Measurements from ENCODE around the gene MAN1C1. TPM values are rescaled to one million over a fixed set of nuclear protein-coding genes. Genes with fewer than 3 reads are reported as not detected.
A peak's percentile ranks its signal among the peaks of the same experiment; 100 is the strongest.

MAN1C1 gene
- total and polyA plus RNA-seq, 4 donors, result 2.8 to 32.2 (median 14.5) TPM

DNA sequence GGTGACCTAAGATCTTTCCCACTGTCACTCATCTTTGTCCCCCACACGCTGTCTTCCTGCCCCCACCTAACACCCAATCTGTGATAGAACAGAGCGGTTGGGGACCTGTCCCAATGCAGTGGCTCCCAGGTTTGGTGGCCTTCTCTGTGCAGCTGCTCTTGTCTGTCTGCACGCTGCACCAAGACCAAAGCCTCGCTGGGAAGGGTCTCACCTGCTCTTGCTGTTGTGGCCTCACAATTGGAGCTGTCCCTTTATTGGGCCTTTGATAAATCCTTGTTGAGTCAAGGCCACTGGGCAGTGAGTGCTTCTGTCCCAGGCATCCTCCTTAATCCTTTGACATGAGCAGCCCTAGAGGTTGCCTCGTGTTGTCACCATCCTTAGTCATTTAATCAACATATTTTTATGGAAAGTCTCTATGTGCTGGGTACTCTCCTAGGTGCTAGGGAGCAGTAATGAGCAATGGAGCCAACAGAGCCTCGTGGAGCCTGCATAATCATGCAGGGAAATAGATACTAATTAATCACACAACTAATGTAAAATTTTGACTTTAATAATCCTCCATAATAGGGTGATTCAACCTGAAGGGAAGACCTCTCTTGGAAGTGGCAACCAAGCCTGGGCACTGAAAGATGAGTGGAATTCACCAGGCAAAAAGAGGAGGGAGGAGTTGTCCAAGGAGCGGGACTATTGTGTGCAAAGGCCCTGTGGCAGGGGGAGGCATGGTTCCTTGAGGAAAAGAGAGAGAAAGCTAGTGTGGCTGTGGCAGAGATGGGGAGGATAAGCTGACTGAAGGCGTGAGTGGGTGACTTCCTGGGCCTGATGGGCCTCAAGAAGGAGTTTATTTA lies 57.6 kb downstream of the MAN1C1 start:
- no peak overlapping the region for H3K4me3 ChIP-seq (ENCODE audit: low read length in 2 of 2)
- H3K27me3 ChIP-seq (ENCODE audit: control insufficient read depth in 1 of 2, insufficient read depth in 2 of 2, low read length in 1 of 2), result no peaks in the 10 kb centered on the region
- WGBS, 2 donors, result 95 to 97% methylated on average over 8 of the region's 8 CpGs
- no peaks in the 10 kb centered on the region for H3K9me3 ChIP-seq (ENCODE audit: control insufficient read depth, low read length)
- no peak overlapping the region for H3K27ac ChIP-seq (ENCODE audit: low read depth in 1 of 2, low read length in 2 of 2)
- ATAC-seq (ENCODE audit: low FRiP score), result no peak
- H3K36me3 ChIP-seq (ENCODE audit: control insufficient read depth in 1 of 2, insufficient read depth in 2 of 2, low read length in 1 of 2), result no peaks in the 10 kb centered on the region
- peak in 1 of 2 donors; percentile 52 for DNase-seq
- intact Hi-C loops (cut with DNase I), result no loop called here
- H3K4me1 ChIP-seq (ENCODE audit: control insufficient read depth in 1 of 2, insufficient read depth in 2 of 2, low read length in 2 of 2), result no peaks in the 10 kb centered on the region

DNA sequence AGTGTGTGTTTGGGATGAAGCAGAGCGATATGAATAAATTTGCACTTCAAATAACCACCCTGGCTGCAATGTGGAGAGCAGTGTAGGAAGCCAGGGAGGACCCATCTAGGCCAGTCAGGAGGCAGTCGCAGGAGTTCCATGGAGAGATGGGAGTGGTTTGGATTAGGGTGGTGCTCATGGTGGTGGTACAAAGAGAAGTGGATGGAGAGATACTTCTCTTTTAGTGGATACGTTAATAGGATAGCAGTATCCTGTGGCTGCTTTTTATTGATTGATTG lies 58.2 kb downstream of the MAN1C1 start:
- no peaks in the 10 kb centered on the region for H3K4me1 ChIP-seq (ENCODE audit: control insufficient read depth in 1 of 2, insufficient read depth in 2 of 2, low read length in 2 of 2)
- no peak overlapping the region for H3K4me3 ChIP-seq (ENCODE audit: low read length in 2 of 2)
- no peak for ATAC-seq (ENCODE audit: low FRiP score)
- no peak overlapping the region for H3K27ac ChIP-seq (ENCODE audit: low read depth in 1 of 2, low read length in 2 of 2)
- intact Hi-C loops (cut with DNase I), result no loop called here
- no peaks in the 10 kb centered on the region for H3K9me3 ChIP-seq (ENCODE audit: control insufficient read depth, low read length)
- DNase-seq, result no peak
- 95 to 98% methylated on average over 3 of the region's 3 CpGs for whole genome bisulfite sequencing, 2 donors
- H3K27me3 ChIP-seq (ENCODE audit: control insufficient read depth in 1 of 2, insufficient read depth in 2 of 2, low read length in 1 of 2), result no peaks in the 10 kb centered on the region
- no peaks in the 10 kb centered on the region for H3K36me3 ChIP-seq (ENCODE audit: control insufficient read depth in 1 of 2, insufficient read depth in 2 of 2, low read length in 1 of 2)

DNA sequence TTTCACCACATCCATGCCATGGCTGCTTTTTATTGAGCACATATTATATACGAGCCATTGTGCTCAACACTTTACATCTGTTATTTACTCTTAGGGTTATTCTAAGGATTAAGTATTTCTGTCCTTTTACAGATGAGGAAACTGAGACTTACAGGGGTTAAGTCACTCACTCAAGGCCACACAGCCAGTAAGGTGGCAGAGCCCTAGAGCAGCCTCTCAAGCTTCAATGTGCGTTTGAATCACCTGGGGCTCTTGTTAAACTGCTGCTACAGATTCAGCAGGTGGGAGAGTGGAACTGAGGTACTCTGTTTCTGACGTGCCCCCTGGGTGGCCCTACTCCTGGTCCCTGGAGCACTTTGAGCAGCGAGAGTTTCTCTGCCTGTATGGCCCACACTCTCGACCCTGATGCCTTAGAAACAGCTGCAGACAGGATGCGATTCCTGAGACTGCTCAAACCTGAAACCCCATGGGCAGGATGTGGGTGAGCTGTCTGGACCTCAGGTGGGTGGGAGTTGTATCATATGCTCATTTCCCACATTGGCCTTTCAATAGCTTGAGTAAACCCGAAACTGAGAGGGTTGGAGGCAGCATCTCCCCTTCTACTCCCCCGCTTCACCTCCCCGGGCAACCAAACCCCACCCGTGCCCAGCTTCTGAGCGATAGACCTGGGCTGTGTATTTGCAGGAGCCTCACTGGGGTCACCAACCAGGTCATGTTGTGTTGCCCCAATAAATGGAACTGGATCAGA lies 59.3 kb downstream of the MAN1C1 start:
- no peaks in the 10 kb centered on the region for H3K4me1 ChIP-seq (ENCODE audit: control insufficient read depth in 1 of 2, insufficient read depth in 2 of 2, low read length in 2 of 2)
- 85 to 96% methylated on average over 11 of the region's 11 CpGs for WGBS, 2 donors
- no peaks in the 10 kb centered on the region for H3K27me3 ChIP-seq (ENCODE audit: control insufficient read depth in 1 of 2, insufficient read depth in 2 of 2, low read length in 1 of 2)

DNA sequence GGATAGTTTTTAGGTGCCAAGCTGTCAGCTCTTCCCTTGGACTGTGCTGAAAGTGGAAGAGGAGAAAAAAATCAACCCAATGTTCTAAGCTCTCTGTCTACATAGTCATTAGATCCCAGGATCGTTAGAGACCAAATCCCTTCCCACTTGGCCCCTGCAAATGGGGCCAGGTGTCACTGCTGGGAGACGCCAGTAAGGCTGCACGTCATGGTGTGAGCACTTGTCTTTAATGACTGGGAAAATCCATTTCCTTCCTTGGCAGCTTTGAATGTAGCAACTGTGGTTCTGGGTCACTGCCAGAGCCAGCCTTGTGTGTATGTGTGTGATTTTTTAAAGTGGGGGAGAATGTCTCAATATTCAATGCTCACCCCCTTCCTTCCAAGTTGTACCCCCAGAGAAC lies 59.9 kb downstream of the MAN1C1 start:
- ATAC-seq (ENCODE audit: low FRiP score), result peak; percentile 21
- H3K27ac ChIP-seq (ENCODE audit: low read depth in 1 of 2, low read length in 2 of 2), result no peak overlapping the region
- intact Hi-C loops (cut with DNase I), result no loop called here
- WGBS, 2 donors, result 13 to 32% methylated on average over 3 of the region's 3 CpGs
- no peaks in the 10 kb centered on the region for H3K36me3 ChIP-seq (ENCODE audit: control insufficient read depth in 1 of 2, insufficient read depth in 2 of 2, low read length in 1 of 2)
- no peaks in the 10 kb centered on the region for H3K9me3 ChIP-seq (ENCODE audit: control insufficient read depth, low read length)
- H3K27me3 ChIP-seq (ENCODE audit: control insufficient read depth in 1 of 2, insufficient read depth in 2 of 2, low read length in 1 of 2), result no peaks in the 10 kb centered on the region
- H3K4me3 ChIP-seq (ENCODE audit: low read length in 2 of 2), result no peak overlapping the region
- no peaks in the 10 kb centered on the region for H3K4me1 ChIP-seq (ENCODE audit: control insufficient read depth in 1 of 2, insufficient read depth in 2 of 2, low read length in 2 of 2)
- peak in 1 of 2 donors; percentile 47 for DNase-seq

More for the DNA sequence above, 59.3 kb downstream of the MAN1C1 start:
- intact Hi-C loops (cut with DNase I), result no loop called here
- DNase-seq (peak in 1 of 2 donors; percentile 37), ATAC-seq (ENCODE audit: low FRiP score) (no peak)
- H3K4me3 ChIP-seq (ENCODE audit: low read length in 2 of 2), result no peak overlapping the region
- H3K36me3 ChIP-seq (ENCODE audit: control insufficient read depth in 1 of 2, insufficient read depth in 2 of 2, low read length in 1 of 2), result no peaks in the 10 kb centered on the region
- no peaks in the 10 kb centered on the region for H3K9me3 ChIP-seq (ENCODE audit: control insufficient read depth, low read length)
- H3K27ac ChIP-seq (ENCODE audit: low read depth in 1 of 2, low read length in 2 of 2), result no peak overlapping the region

DNA sequence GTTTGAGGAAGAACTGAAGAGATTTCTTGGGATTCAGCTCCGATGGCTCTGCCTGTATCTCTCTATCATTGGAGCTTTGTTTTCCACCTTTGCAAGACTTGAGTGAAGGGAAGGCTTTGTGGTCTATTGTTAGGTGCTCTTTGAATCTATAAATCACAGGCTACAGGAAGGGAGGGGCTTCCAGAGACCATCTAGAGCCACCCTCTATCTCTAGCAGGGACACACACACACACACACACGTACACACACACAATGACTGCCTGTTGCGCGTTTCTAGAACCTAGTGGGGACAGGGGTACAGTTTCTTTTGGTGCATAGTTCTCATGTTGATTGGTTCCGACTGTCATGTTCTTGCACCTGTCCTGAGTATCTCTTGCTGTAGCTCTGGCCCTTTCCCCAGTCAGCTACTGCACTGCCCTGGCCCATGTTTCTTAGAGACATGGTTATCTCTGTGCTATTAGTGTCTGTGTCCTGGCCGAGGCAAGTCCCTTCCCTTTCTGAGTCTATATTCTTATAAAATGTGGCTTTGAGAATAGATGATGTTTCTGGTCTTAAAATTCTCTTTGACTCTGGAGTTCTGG lies 60.7 kb downstream of the MAN1C1 start:
- no peak overlapping the region for H3K4me3 ChIP-seq (ENCODE audit: low read length in 2 of 2)
- H3K4me1 ChIP-seq (ENCODE audit: control insufficient read depth in 1 of 2, insufficient read depth in 2 of 2, low read length in 2 of 2), result no peaks in the 10 kb centered on the region
- no peak for DNase-seq
- no peak overlapping the region for H3K27ac ChIP-seq (ENCODE audit: low read depth in 1 of 2, low read length in 2 of 2)
- H3K36me3 ChIP-seq (ENCODE audit: control insufficient read depth in 1 of 2, insufficient read depth in 2 of 2, low read length in 1 of 2), result no peaks in the 10 kb centered on the region
- no peaks in the 10 kb centered on the region for H3K9me3 ChIP-seq (ENCODE audit: control insufficient read depth, low read length)
- WGBS, 2 donors, result 96% methylated on average over 6 of the region's 6 CpGs
- no peaks in the 10 kb centered on the region for H3K27me3 ChIP-seq (ENCODE audit: control insufficient read depth in 1 of 2, insufficient read depth in 2 of 2, low read length in 1 of 2)
- intact Hi-C loops (cut with DNase I), result no loop called here
- no peak for ATAC-seq (ENCODE audit: low FRiP score)

DNA sequence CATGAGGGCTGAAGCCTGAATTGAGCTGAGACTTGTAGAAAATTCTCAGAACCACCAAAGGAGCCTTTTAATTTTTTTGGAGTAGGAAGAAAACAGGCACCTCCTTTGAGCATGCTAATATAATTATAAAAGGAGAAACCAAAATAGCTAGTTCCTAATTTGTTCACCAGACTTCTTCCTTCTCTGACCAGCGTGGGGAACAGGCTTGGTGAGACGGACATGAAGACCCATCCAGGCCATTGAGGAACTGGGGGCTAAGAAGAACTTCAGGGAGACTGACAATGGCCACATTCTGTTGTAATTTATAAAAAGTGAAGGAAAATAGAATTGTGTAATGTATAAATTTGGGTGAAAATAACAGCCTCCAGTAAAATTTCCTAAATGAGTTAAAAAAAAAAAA lies 62.6 kb downstream of the MAN1C1 start:
- intact Hi-C loops (cut with DNase I), result no loop called here
- Histone ChIP-seq H3K4me1 (ENCODE audit: control insufficient read depth in 1 of 2, insufficient read depth in 2 of 2, low read length in 2 of 2) (no peaks in the 10 kb centered on the region), H3K27ac (ENCODE audit: low read depth in 1 of 2, low read length in 2 of 2) (no peak overlapping the region), H3K9me3 (ENCODE audit: control insufficient read depth, low read length) (no peaks in the 10 kb centered on the region), H3K36me3 (ENCODE audit: control insufficient read depth in 1 of 2, insufficient read depth in 2 of 2, low read length in 1 of 2) (no peaks in the 10 kb centered on the region), H3K4me3 (ENCODE audit: low read length in 2 of 2) (no peak overlapping the region), H3K27me3 (ENCODE audit: control insufficient read depth in 1 of 2, insufficient read depth in 2 of 2, low read length in 1 of 2) (no peaks in the 10 kb centered on the region)
- no peak for ATAC-seq (ENCODE audit: low FRiP score)
- DNase-seq, result peak in 1 of 2 donors; percentile 28
- WGBS, 2 donors, result 93 to 97% methylated on average over 2 of the region's 2 CpGs

DNA sequence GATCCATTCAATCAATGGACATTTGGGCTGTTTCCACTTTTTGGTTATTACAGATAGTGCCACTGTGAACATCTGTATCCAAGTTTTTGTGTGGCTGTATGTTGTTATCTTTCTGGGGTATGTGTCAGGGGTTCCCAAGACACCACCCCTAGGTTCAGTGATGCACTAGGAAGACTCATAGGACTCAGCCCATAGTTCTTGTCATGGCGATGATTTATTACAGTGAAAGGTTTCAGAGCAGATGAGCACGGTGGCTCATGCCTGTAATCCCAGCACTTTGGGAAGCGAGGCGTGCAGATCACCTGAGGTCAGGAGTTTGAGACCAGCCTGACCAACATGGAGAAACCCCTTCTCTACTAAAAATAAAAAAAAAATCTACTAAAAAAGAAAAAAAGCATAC lies 64.1 kb downstream of the MAN1C1 start:
- DNase-seq (no peak), ATAC-seq (ENCODE audit: low FRiP score) (no peak)
- Histone ChIP-seq H3K36me3 (ENCODE audit: control insufficient read depth in 1 of 2, insufficient read depth in 2 of 2, low read length in 1 of 2) (no peaks in the 10 kb centered on the region), H3K9me3 (ENCODE audit: control insufficient read depth, low read length) (no peaks in the 10 kb centered on the region), H3K4me1 (ENCODE audit: control insufficient read depth in 1 of 2, insufficient read depth in 2 of 2, low read length in 2 of 2) (no peaks in the 10 kb centered on the region), H3K27me3 (ENCODE audit: control insufficient read depth in 1 of 2, insufficient read depth in 2 of 2, low read length in 1 of 2) (no peaks in the 10 kb centered on the region), H3K4me3 (ENCODE audit: low read length in 2 of 2) (no peak overlapping the region), H3K27ac (ENCODE audit: low read depth in 1 of 2, low read length in 2 of 2) (no peak overlapping the region)
- intact Hi-C loops (cut with DNase I), result loop anchor here in 1 of 2 donors (10.0 kb wide), 1 partner anchor 46 kb away; no protein-coding TSS in a partner anchor
- 97% methylated on average over 4 of the region's 4 CpGs for WGBS, 2 donors

DNA sequence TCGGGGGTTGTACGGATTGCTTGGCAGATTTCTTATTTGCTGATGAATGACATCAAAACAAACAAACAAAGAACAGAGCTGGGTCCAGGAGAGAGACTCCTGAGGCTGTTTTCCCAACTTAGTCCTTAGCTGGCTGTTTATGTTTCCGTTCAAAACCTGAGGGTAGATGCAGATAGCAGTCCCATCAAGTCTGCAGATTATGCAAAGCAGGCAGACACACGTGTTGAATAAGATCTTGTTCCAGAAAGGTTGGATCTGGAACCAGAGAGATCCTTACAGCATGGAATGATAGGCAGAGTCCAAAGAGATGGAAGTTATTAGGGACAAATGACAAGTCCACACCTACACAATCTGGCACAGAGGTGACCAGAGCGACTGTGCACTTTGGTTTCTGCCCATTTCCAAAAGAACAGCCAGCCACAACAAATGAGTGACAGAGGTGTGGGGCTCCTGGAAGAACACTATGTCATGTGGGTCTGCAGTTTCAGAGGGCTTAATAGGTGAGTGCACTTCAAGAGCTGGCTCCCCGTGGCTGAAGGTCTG lies 65.5 kb downstream of the MAN1C1 start:
- DNase-seq (no peak), ATAC-seq (ENCODE audit: low FRiP score) (no peak)
- Histone ChIP-seq H3K27ac (ENCODE audit: low read depth in 1 of 2, low read length in 2 of 2) (no peak overlapping the region), H3K36me3 (ENCODE audit: control insufficient read depth in 1 of 2, insufficient read depth in 2 of 2, low read length in 1 of 2) (no peaks in the 10 kb centered on the region), H3K4me3 (ENCODE audit: low read length in 2 of 2) (no peak overlapping the region), H3K4me1 (ENCODE audit: control insufficient read depth in 1 of 2, insufficient read depth in 2 of 2, low read length in 2 of 2) (no peaks in the 10 kb centered on the region), H3K27me3 (ENCODE audit: control insufficient read depth in 1 of 2, insufficient read depth in 2 of 2, low read length in 1 of 2) (no peaks in the 10 kb centered on the region), H3K9me3 (ENCODE audit: control insufficient read depth, low read length) (no peaks in the 10 kb centered on the region)
- WGBS, 2 donors, result 86 to 88% methylated on average over 6 of the region's 6 CpGs
- intact Hi-C loops (cut with DNase I), result loop anchor here in 1 of 2 donors (10.0 kb wide), 1 partner anchor 47 kb away; no protein-coding TSS in a partner anchor

Measured in aorta (tissue), 5 donors.